Nephron progenitor cell (in vitro differentiated cells): ENCODE measurements around the gene P2RY14.
A peak's percentile ranks its signal among the peaks of the same experiment; 100 is the strongest.

Experiments
- DNase-seq: peaks from one replicate; pipeline ENCODE4 v3.0.0; 2021
- H3K27ac Mint-ChIP-seq: 2 replicates; pipeline ENCODE4 v1.8.0; 2021; ENCODE audit warnings: mild to moderate bottlenecking, moderate library complexity, mixed read lengths
- H3K27me3 Mint-ChIP-seq: 2 replicates; pipeline ENCODE4 v1.8.0; 2021; ENCODE audit warnings: mild to moderate bottlenecking, low read depth, mixed read lengths; ENCODE audit not compliant: poor library complexity
- H3K36me3 Mint-ChIP-seq: 2 replicates; pipeline ENCODE4 v1.8.0; 2021; ENCODE audit warnings: low read depth, mixed read lengths
- H3K4me1 Mint-ChIP-seq: 2 replicates; pipeline ENCODE4 v1.8.0; 2021; ENCODE audit warnings: mixed read lengths
- H3K4me3 Mint-ChIP-seq: 2 replicates; pipeline ENCODE4 v1.8.0; 2021; ENCODE audit warnings: mild to moderate bottlenecking, moderate library complexity, mixed read lengths
- H3K9me3 Mint-ChIP-seq: 2 replicates; pipeline ENCODE4 v1.8.0; 2021; ENCODE audit warnings: mild to moderate bottlenecking, moderate library complexity, mixed read lengths
- CTCF ChIP-seq: fragments of 200-600 bp; sonication (generic); IDR thresholded peaks from 2 replicates; pipeline ENCODE4 v1.5.0; 2021; ENCODE audit warnings: antibody characterized with exemption

Gene P2RY14

GRCh38 chr3:151201051-151201730 is 77.2 kb downstream of the P2RY14 start:
- Mint-ChIP-seq H3K4me3 (no peak overlapping the region), H3K27me3 (no peaks in the 10 kb centered on the region), H3K36me3 (peaks cover 15% of the 10 kb centered on the region), H3K4me1 (peaks cover under 1% of the 10 kb centered on the region), H3K9me3 (no peaks in the 10 kb centered on the region), H3K27ac (peak overlapping the region; percentile 7)
- no peak for TF ChIP-seq CTCF
- no peak for DNase-seq

- H3K27ac Mint-ChIP-seq: no peak overlapping the region
- TF ChIP-seq CTCF: no peak
- H3K27me3 Mint-ChIP-seq: no peaks in the 10 kb centered on the region
- H3K4me3 Mint-ChIP-seq: no peak overlapping the region
- H3K36me3 Mint-ChIP-seq: peaks cover 17% of the 10 kb centered on the region
- peaks cover 7% of the 10 kb centered on the region for H3K4me1 Mint-ChIP-seq
- H3K9me3 Mint-ChIP-seq: no peaks in the 10 kb centered on the region
- DNase-seq: no peak
Measured at GRCh38 chr3:151200586-151200985, 77.8 kb downstream of the P2RY14 start.

- Mint-ChIP-seq H3K4me1 (peaks cover 9% of the 10 kb centered on the region), H3K4me3 (no peak overlapping the region), H3K36me3 (peaks cover 17% of the 10 kb centered on the region), H3K9me3 (no peaks in the 10 kb centered on the region), H3K27me3 (no peaks in the 10 kb centered on the region), H3K27ac (no peak overlapping the region)
- no peak for DNase-seq
- no peak for TF ChIP-seq CTCF
Measured at GRCh38 chr3:151199554-151200438, 78.5 kb downstream of the P2RY14 start.

- TF ChIP-seq CTCF: no peak
- peaks cover 9% of the 10 kb centered on the region for H3K4me1 Mint-ChIP-seq
- H3K27ac Mint-ChIP-seq: no peak overlapping the region
- no peaks in the 10 kb centered on the region for H3K27me3 Mint-ChIP-seq
- H3K9me3 Mint-ChIP-seq: no peaks in the 10 kb centered on the region
- peaks cover 25% of the 10 kb centered on the region for H3K36me3 Mint-ChIP-seq
- no peak for DNase-seq
- no peak overlapping the region for H3K4me3 Mint-ChIP-seq
Measured at GRCh38 chr3:151198849-151199248, 79.5 kb downstream of the P2RY14 start.

- Mint-ChIP-seq H3K9me3 (no peaks in the 10 kb centered on the region), H3K36me3 (peaks cover 30% of the 10 kb centered on the region), H3K4me3 (no peak overlapping the region), H3K4me1 (peaks cover 9% of the 10 kb centered on the region), H3K27me3 (no peaks in the 10 kb centered on the region), H3K27ac (no peak overlapping the region)
- no peak for TF ChIP-seq CTCF
- no peak for DNase-seq
Measured at GRCh38 chr3:151197981-151198767, 80.2 kb downstream of the P2RY14 start.
